Panc1 (cell line): ENCODE results near the gene METTL2A. TPM values are rescaled to one million over a fixed set of nuclear protein-coding genes. Genes with fewer than 3 reads are reported as not detected.
"Not testable (repeated sequence)": the region's sequence is repeated elsewhere in the genome, so short reads cannot be mapped to it uniquely, and the experiment has no call there.

Source experiments
- ATAC-seq: fragments of 200-7000 bp; cut with Tn5 transposase; 2 replicates; pipeline ENCODE4 v1.9.1; 2020; ENCODE audit warnings: mild to moderate bottlenecking, moderate library complexity
- Bru-seq: library from RNA; stranded (reverse); fragments of 400-500 nt; gene quantifications from one replicate; lab custom pipeline; 2021; lab: Mats Ljungman, UMichigan
- BruChase-seq, 2 experiments: library from RNA; stranded (reverse); fragments of 400-500 nt; gene quantifications; one replicate each; lab custom pipeline; 2021; lab: Mats Ljungman, UMichigan
- BruUV-seq: library from RNA; stranded (reverse); fragments of 400-500 nt; replicated peaks from 2 replicates; lab custom pipeline; 2021; lab: Mats Ljungman, UMichigan
- CTCF ChIA-PET: fragments of 300-600 bp; sonication (Branson Sonifier 250); formaldehyde crosslinking; loops from one replicate; lab custom pipeline; 2022; ENCODE audit warnings: antibody characterized with exemption; lab: Charles Lee
- POLR2A ChIA-PET: fragments of 300-600 bp; sonication (Branson Sonifier 250); formaldehyde crosslinking; loops from one replicate; lab custom pipeline; 2022; ENCODE audit warnings: antibody characterized with exemption; lab: Charles Lee
- DNase-seq: peaks from one replicate; pipeline ENCODE4 v3.0.0-alpha.2; 2010; ENCODE audit warnings: low read depth, low spot score
- H3K27ac ChIP-seq: 2 replicates; pipeline ENCODE4 v1.5.1; 2011; ENCODE audit warnings: mild to moderate bottlenecking, low read length, inconsistent platforms
- H3K27me3 ChIP-seq: fragments of 200-500 bp; sonication (Bioruptor generic); 2 replicates; pipeline ENCODE4 v1.6.0; 2014; ENCODE audit warnings: low read length, inconsistent platforms; ENCODE audit not compliant: control insufficient read depth, insufficient read depth
- H3K36me3 ChIP-seq: fragments of 200-500 bp; sonication (Bioruptor generic); 2 replicates; pipeline ENCODE4 v1.5.1; 2014; ENCODE audit warnings: inconsistent platforms, mild to moderate bottlenecking, low read length, moderate library complexity; ENCODE audit not compliant: control insufficient read depth, insufficient read depth
- H3K4me1 ChIP-seq: 2 replicates; pipeline ENCODE4 v1.5.1; 2011; ENCODE audit warnings: inconsistent platforms, mild to moderate bottlenecking, low read length, moderate library complexity; ENCODE audit not compliant: control insufficient read depth, insufficient read depth
- H3K4me3 ChIP-seq, 2 experiments: 2 replicates each; pipeline ENCODE4 v1.5.1; 2011 to 2012; ENCODE audit warnings: low read depth in 2 of 2, low read length in 2 of 2, mild to moderate bottlenecking in 2 of 2, inconsistent platforms in 1 of 2, moderate library complexity in 1 of 2
- H3K9me3 ChIP-seq: fragments of 200-500 bp; sonication (Bioruptor generic); 2 replicates; pipeline ENCODE4 v1.5.1; 2014; ENCODE audit warnings: low read depth, mild to moderate bottlenecking, inconsistent platforms, low read length, moderate library complexity; ENCODE audit not compliant: control insufficient read depth, insufficient read depth
- CTCF ChIP-seq: fragments of 450-650 bp; IDR thresholded peaks from 2 replicates; pipeline ENCODE4 v1.5.1; 2017; ENCODE audit warnings: mild to moderate bottlenecking
- POLR2AphosphoS5 ChIP-seq: IDR thresholded peaks from 2 replicates; pipeline ENCODE4 v1.6.1; 2012; ENCODE audit warnings: mild to moderate bottlenecking, low read depth, low read length, moderate library complexity
- SIN3A ChIP-seq: IDR thresholded peaks from 2 replicates; pipeline ENCODE4 v1.6.1; 2012; ENCODE audit warnings: low read depth, mild to moderate bottlenecking, low read length, moderate library complexity, borderline replicate concordance; ENCODE audit not compliant: insufficient read depth
- TCF7L2 ChIP-seq: IDR thresholded peaks from 2 replicates; pipeline ENCODE4 v1.6.1; 2011; ENCODE audit warnings: mild to moderate bottlenecking, low read depth, low read length, inconsistent platforms
- in situ Hi-C: cut with HindIII; loops from 2 replicates; pipeline ENCODE4 v1.10.0; 2016; ENCODE audit warnings: low sequenced_read_pairs, low pct_unique_long_range_greater_than_20kb
- intact Hi-C: fragments of 100-400 bp; cut with micrococcal nuclease; formaldehyde crosslinking; loops from one replicate; pipeline ENCODE4 v1.10.0; 2022; ENCODE audit not compliant: unreplicated experiment
- long read RNA-seq: library from polyadenylated mRNA; unstranded; transcript quantifications from one replicate; pipeline ENCODE4 v2.0.0, GENCODE V29; 2021; ENCODE audit not compliant: unreplicated experiment
- polyA plus RNA-seq: library from polyadenylated mRNA; unstranded; fragments of >200 nt; gene quantifications from one replicate; pipeline ENCODE4 v1.2.1, GENCODE V29; 2012; ENCODE audit warnings: missing spikeins; ENCODE audit not compliant: insufficient read length
- total RNA-seq: library from RNA; stranded (reverse); gene quantifications from one replicate; pipeline ENCODE4 v1.2.1, GENCODE V29; 2021; ENCODE audit not compliant: unreplicated experiment
- TF ChIP-seq, protein P1 (sequence below), 2 experiments: IDR thresholded peaks; 2 replicates each; pipeline ENCODE4 v1.6.1; 2011 to 2012; ENCODE audit warnings: low read depth in 2 of 2, control low read depth in 1 of 2, low read length in 1 of 2, mild to moderate bottlenecking in 1 of 2, moderate library complexity in 1 of 2; ENCODE audit not compliant: insufficient read depth in 1 of 2

Gene METTL2A
- 34.2 TPM for total RNA-seq
- 17.3 TPM for polyA plus RNA-seq
- percentile 81 among the genes with signal in this experiment for Bru-seq, nascent RNA
- BruChase-seq, experiment 1, labeled RNA remaining after a 2-hour chase = percentile 76 among the genes with signal in this experiment
- percentile 78 among the genes with signal in this experiment for BruChase-seq, experiment 2, labeled RNA remaining after a 6-hour chase
- long read RNA-seq, transcript METTL2A-201 (9 exons, 2,537 nt) = major isoform, 21 of 47 reads
- long read RNA-seq, transcript METTL2A-202 (8 exons, 1,556 nt) = minor isoform, 16 of 47 reads
- long read RNA-seq, partial matches to known transcripts = 3 of 47 reads
- long read RNA-seq, other reads (novel, unspliced or antisense) = 7 of 47 reads

DNA sequence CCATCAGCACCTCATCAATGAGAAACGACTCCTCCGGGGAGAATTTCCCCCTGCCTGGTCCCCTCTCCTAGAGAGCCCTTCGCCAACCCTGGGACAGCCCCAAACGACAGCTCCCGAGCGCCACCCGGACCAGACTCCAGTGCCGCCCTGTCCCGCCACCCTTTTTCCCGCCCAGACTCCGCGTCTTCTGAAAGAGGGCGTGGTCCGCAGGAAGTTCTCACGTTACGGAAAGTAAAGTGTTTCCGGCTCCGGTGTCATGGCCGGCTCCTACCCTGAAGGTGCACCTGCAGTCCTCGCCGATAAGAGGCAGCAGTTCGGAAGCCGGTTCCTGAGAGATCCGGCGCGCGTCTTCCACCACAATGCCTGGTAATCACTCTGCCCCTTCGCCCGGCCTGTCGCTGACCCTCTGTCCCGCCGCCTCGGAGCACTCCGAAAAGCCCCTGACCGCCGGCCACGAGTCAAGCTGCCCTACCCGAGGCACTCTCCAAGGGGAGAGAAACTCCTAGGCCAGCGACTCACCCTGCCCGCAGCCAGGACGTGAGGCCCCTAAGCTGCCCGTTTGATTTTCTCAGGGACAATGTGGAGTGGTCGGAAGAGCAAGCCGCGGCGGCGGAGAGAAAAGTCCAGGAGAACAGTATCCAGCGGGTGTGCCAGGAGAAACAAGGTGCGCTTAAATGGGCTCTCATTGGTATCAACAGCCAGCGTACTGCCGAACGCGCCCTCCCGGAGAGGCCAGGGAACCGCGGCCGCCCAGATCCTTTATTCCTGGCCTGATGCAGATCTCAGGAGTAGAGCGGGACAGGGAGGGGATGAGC is at the start of gene METTL2A:
Gene METTL2A, plus strand, starts transcription at position 251 of the 815 bp plus-strand sequence. Its CDS starts 6 bp downstream, at position 257.
- BruUV-seq, intact Hi-C loops, H3K9me3 ChIP-seq, H3K36me3 ChIP-seq, in situ Hi-C loops, H3K4me1 ChIP-seq, H3K27me3 ChIP-seq: not testable (repeated sequence)
- TF ChIP-seq CTCF (peak; percentile 32), POLR2AphosphoS5 (peak; percentile 92)
- ChIA-PET POLR2A (interaction anchor here (0.6 kb wide), 1 partner anchor 175 kb away, joined by 3 read pairs; no protein-coding TSS in a partner anchor), CTCF (interaction anchor here (0.6 kb wide), 1 partner anchor 62 kb away, joined by 8 read pairs; no protein-coding TSS in a partner anchor)
- peak within 1 kb of the TSS; percentile 82 for H3K27ac ChIP-seq
- ATAC-seq = peak; percentile 99
- DNase-seq = peak; percentile 22
- peak within 1 kb of the TSS; percentile 85 to 93 for H3K4me3 ChIP-seq

- no peaks in the 10 kb centered on the region for H3K9me3 ChIP-seq
- ATAC-seq (no peak), DNase-seq (no peak)
- ChIA-PET CTCF (no interaction called here), POLR2A (no interaction called here)
- no peaks in the 10 kb centered on the region for H3K4me1 ChIP-seq
- H3K4me3 ChIP-seq = no peak within 1 kb of the TSS
- BruUV-seq = no TSS peak
- in situ Hi-C loops = no loop called here
- intact Hi-C loops = no loop called here
- H3K27ac ChIP-seq = no peak within 1 kb of the TSS
- H3K27me3 ChIP-seq = peaks cover 41% of the 10 kb centered on the region
- H3K36me3 ChIP-seq = no peaks in the 10 kb centered on the region
- TF ChIP-seq POLR2AphosphoS5 (no peak), TCF7L2 (no peak), SIN3A (no peak), CTCF (no peak)
- TF ChIP-seq, protein P1, sequence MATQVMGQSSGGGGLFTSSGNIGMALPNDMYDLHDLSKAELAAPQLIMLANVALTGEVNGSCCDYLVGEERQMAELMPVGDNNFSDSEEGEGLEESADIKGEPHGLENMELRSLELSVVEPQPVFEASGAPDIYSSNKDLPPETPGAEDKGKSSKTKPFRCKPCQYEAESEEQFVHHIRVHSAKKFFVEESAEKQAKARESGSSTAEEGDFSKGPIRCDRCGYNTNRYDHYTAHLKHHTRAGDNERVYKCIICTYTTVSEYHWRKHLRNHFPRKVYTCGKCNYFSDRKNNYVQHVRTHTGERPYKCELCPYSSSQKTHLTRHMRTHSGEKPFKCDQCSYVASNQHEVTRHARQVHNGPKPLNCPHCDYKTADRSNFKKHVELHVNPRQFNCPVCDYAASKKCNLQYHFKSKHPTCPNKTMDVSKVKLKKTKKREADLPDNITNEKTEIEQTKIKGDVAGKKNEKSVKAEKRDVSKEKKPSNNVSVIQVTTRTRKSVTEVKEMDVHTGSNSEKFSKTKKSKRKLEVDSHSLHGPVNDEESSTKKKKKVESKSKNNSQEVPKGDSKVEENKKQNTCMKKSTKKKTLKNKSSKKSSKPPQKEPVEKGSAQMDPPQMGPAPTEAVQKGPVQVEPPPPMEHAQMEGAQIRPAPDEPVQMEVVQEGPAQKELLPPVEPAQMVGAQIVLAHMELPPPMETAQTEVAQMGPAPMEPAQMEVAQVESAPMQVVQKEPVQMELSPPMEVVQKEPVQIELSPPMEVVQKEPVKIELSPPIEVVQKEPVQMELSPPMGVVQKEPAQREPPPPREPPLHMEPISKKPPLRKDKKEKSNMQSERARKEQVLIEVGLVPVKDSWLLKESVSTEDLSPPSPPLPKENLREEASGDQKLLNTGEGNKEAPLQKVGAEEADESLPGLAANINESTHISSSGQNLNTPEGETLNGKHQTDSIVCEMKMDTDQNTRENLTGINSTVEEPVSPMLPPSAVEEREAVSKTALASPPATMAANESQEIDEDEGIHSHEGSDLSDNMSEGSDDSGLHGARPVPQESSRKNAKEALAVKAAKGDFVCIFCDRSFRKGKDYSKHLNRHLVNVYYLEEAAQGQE (IDR thresholded peaks at IDR 0.05; ENCODE audit: insufficient read depth in 1 of 2, low read depth in 2 of 2, low read length in 1 of 2) = no peak
Observed at GRCh38 chr17:62380253-62380652, 43.4 kb upstream of the METTL2A start, which contains the start of gene EFCAB3. Gene EFCAB3 (plus strand): TSS chr17:62380553. CDS start chr17:62382980, 2,427 bp downstream.
